Neural progenitor cell (in vitro differentiated cells): Measurements from ENCODE around the gene EXD3. TPM values are rescaled to one million over a fixed set of nuclear protein-coding genes. Genes with fewer than 3 reads are reported as not detected.
"Not testable (repeated sequence)": the region's sequence is repeated elsewhere in the genome, so short reads cannot be mapped to it uniquely, and the experiment has no call there.

ENCODE experiments used
- DNase-seq: peaks from one replicate; pipeline ENCODE4 v3.0.0-alpha.2; 2016; ENCODE audit warnings: low spot score
- H2AFZ ChIP-seq: fragments of 200-600 bp; sonication (generic); replicated peaks from 2 replicates; pipeline ENCODE4 v1.6.1; 2016; ENCODE audit warnings: antibody characterized with exemption
- H3F3A ChIP-seq: fragments of 200-600 bp; sonication (generic); 2 replicates; pipeline ENCODE4 v1.6.1; 2016; ENCODE audit warnings: antibody characterized with exemption, low read depth
- H3K27ac ChIP-seq: fragments of 200-600 bp; sonication (generic); 2 replicates; pipeline ENCODE4 v1.5.1; 2016; ENCODE audit warnings: mild to moderate bottlenecking
- H3K27me3 ChIP-seq: fragments of 200-600 bp; sonication (generic); 2 replicates; pipeline ENCODE4 v1.6.1; 2016; ENCODE audit warnings: mild to moderate bottlenecking, moderate library complexity
- H3K36me3 ChIP-seq: fragments of 200-600 bp; sonication (generic); 2 replicates; pipeline ENCODE4 v1.5.1; 2016
- H3K4me1 ChIP-seq: fragments of 200-600 bp; sonication (generic); 2 replicates; pipeline ENCODE4 v1.6.1; 2016; ENCODE audit warnings: mixed run types
- H3K4me2 ChIP-seq: fragments of 200-600 bp; sonication (generic); 2 replicates; pipeline ENCODE4 v1.6.1; 2016
- H3K4me3 ChIP-seq: fragments of 200-600 bp; sonication (generic); 2 replicates; pipeline ENCODE4 v1.5.1; 2016
- H3K79me2 ChIP-seq: fragments of 200-600 bp; sonication (generic); 2 replicates; pipeline ENCODE4 v1.6.1; 2016; ENCODE audit warnings: low read depth
- H3K9ac ChIP-seq: fragments of 200-600 bp; sonication (generic); 2 replicates; pipeline ENCODE4 v1.6.1; 2016
- H3K9me3 ChIP-seq: fragments of 200-600 bp; sonication (generic); 2 replicates; pipeline ENCODE4 v1.5.1; 2016; ENCODE audit warnings: low read depth
- H4K20me1 ChIP-seq: fragments of 200-600 bp; sonication (generic); 2 replicates; pipeline ENCODE4 v1.6.1; 2016; ENCODE audit warnings: low read depth
- H3K27ac Mint-ChIP-seq: 3 replicates; pipeline ENCODE4 v1.8.0; 2021; ENCODE audit warnings: mixed read lengths
- H3K27me3 Mint-ChIP-seq: 2 replicates; pipeline ENCODE4 v1.8.0; 2022; ENCODE audit warnings: low read depth, mild to moderate bottlenecking, inconsistent platforms, moderate library complexity, mixed read lengths; ENCODE audit not compliant: insufficient read depth
- H3K36me3 Mint-ChIP-seq: 3 replicates; pipeline ENCODE4 v1.8.0; 2021; ENCODE audit warnings: mixed read lengths
- H3K4me1 Mint-ChIP-seq: 3 replicates; pipeline ENCODE4 v1.8.0; 2021; ENCODE audit warnings: mixed read lengths
- H3K4me3 Mint-ChIP-seq: 3 replicates; pipeline ENCODE4 v1.8.0; 2021; ENCODE audit warnings: mild to moderate bottlenecking, moderate library complexity, mixed read lengths
- H3K9me3 Mint-ChIP-seq: 3 replicates; pipeline ENCODE4 v1.8.0; 2020; ENCODE audit warnings: mixed read lengths
- EZH2 ChIP-seq: fragments of 200-600 bp; sonication (generic); IDR thresholded peaks from 2 replicates; pipeline ENCODE4 v1.6.1; 2017; ENCODE audit warnings: antibody characterized with exemption, mild to moderate bottlenecking, moderate library complexity
- EZH2phosphoT487 ChIP-seq: fragments of 200-600 bp; sonication (generic); IDR thresholded peaks from 2 replicates; pipeline ENCODE4 v1.6.1; 2017; ENCODE audit warnings: antibody characterized with exemption
- total RNA-seq: library from RNA; depleted of rRNA; stranded (reverse); fragments of >200 nt; gene quantifications from 2 replicates; pipeline ENCODE4 v1.2.3, GENCODE V29; 2015; ENCODE audit warnings: low replicate concordance
- TF ChIP-seq, protein P1 (sequence below): fragments of 200-600 bp; sonication (generic); IDR thresholded peaks from 2 replicates; pipeline ENCODE4 v1.5.1; 2017; ENCODE audit warnings: antibody characterized with exemption, mild to moderate bottlenecking

The EXD3 gene
- total RNA-seq, 1 donor from 2014 or later: 4.7 TPM

DNA sequence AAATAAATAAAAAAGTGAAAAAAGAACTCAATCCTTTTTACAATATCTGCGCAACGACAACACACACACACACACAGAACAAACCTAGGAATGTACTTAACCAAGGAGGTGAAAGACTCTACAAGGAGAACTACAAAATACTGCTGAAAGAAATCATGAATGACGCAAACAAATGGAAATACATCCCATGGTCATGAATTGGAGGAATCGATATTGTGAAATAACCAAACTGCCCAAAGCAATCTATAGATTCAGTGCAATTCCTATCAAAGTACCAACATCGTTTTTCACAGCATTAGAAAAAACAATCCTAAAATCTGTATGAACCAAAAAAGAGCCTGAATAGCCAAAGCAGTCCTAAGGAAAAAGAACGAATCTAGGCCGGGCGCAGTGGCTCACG, 91.0 kb downstream of the EXD3 start:
- Mint-ChIP-seq H3K4me3 (no peak overlapping the region), H3K36me3 (peaks cover 11% of the 10 kb centered on the region), H3K4me1 (peaks cover 4% of the 10 kb centered on the region), H3K27me3 (peaks cover 2% of the 10 kb centered on the region), H3K9me3 (peaks cover 23% of the 10 kb centered on the region), H3K27ac (no peak overlapping the region)
- H3K9me3 ChIP-seq: peaks cover 4% of the 10 kb centered on the region
- TF ChIP-seq EZH2 (no peak), EZH2phosphoT487 (no peak)
- TF ChIP-seq, protein P1, sequence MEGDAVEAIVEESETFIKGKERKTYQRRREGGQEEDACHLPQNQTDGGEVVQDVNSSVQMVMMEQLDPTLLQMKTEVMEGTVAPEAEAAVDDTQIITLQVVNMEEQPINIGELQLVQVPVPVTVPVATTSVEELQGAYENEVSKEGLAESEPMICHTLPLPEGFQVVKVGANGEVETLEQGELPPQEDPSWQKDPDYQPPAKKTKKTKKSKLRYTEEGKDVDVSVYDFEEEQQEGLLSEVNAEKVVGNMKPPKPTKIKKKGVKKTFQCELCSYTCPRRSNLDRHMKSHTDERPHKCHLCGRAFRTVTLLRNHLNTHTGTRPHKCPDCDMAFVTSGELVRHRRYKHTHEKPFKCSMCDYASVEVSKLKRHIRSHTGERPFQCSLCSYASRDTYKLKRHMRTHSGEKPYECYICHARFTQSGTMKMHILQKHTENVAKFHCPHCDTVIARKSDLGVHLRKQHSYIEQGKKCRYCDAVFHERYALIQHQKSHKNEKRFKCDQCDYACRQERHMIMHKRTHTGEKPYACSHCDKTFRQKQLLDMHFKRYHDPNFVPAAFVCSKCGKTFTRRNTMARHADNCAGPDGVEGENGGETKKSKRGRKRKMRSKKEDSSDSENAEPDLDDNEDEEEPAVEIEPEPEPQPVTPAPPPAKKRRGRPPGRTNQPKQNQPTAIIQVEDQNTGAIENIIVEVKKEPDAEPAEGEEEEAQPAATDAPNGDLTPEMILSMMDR: no peak
- no peak overlapping the region for H3K4me2 ChIP-seq
- no peaks in the 10 kb centered on the region for H4K20me1 ChIP-seq
- H3K4me1 ChIP-seq: no peaks in the 10 kb centered on the region
- H3K9ac ChIP-seq: no peak overlapping the region
- no peaks in the 10 kb centered on the region for H3K79me2 ChIP-seq
- H3K4me3 ChIP-seq: no peak overlapping the region
- H3F3A ChIP-seq: peaks cover 10% of the 10 kb centered on the region
- H3K27ac ChIP-seq: no peak overlapping the region
- no peak overlapping the region for H2AFZ ChIP-seq
- no peaks in the 10 kb centered on the region for H3K27me3 ChIP-seq
- no peaks in the 10 kb centered on the region for H3K36me3 ChIP-seq
- no peak for DNase-seq

DNA sequence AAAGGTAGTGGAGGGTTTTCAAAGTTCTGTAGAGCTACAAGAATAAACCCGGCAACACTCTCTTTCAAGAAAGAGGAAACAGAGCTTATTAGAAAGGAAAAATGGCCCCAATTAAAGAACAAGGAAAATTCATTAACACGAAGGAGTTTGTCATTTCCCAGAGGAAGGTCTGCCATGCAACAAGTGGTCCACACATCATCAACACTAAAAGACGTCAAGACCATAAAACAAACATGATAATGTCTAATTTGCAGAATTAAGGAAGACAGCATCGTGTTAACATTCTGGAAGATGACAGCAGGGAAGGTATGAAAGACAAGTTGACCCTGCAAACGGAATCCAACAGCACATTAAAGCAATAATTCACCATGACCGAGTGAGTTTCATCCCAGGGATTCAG, 92.3 kb downstream of the EXD3 start:
- Histone ChIP-seq H3K79me2 (no peaks in the 10 kb centered on the region), H2AFZ (no peak overlapping the region), H4K20me1 (no peaks in the 10 kb centered on the region), H3K4me3 (no peak overlapping the region), H3K9me3 (peaks cover 4% of the 10 kb centered on the region), H3K27ac (no peak overlapping the region), H3K9ac (no peak overlapping the region), H3K27me3 (no peaks in the 10 kb centered on the region), H3K36me3 (no peaks in the 10 kb centered on the region), H3K4me2 (no peak overlapping the region), H3F3A (peaks cover 10% of the 10 kb centered on the region), H3K4me1 (no peaks in the 10 kb centered on the region)
- no peak overlapping the region for H3K27ac Mint-ChIP-seq
- no peaks in the 10 kb centered on the region for H3K27me3 Mint-ChIP-seq
- TF ChIP-seq EZH2phosphoT487: no peak
- TF ChIP-seq, protein P1: no peak
- TF ChIP-seq EZH2: no peak
- H3K4me3 Mint-ChIP-seq: no peak overlapping the region
- no peak for DNase-seq
- peaks cover 4% of the 10 kb centered on the region for H3K4me1 Mint-ChIP-seq
- peaks cover 8% of the 10 kb centered on the region for H3K36me3 Mint-ChIP-seq
- peaks cover 12% of the 10 kb centered on the region for H3K9me3 Mint-ChIP-seq

GRCh38 chr9:137329590-137329989, 93.4 kb downstream of the EXD3 start:
- H3K36me3 Mint-ChIP-seq, H3K4me1 ChIP-seq, H3K4me2 ChIP-seq, H3K9me3 Mint-ChIP-seq, H3K9ac ChIP-seq, H3K27me3 ChIP-seq, H3K9me3 ChIP-seq, DNase-seq, H2AFZ ChIP-seq, H3K27me3 Mint-ChIP-seq, H3K36me3 ChIP-seq, H3K79me2 ChIP-seq, H3K27ac ChIP-seq, H3K4me1 Mint-ChIP-seq, H3F3A ChIP-seq, H4K20me1 ChIP-seq, H3K27ac Mint-ChIP-seq, H3K4me3 ChIP-seq, H3K4me3 Mint-ChIP-seq: not testable (repeated sequence)

- H3K27me3 Mint-ChIP-seq, H3K9me3 ChIP-seq, H3F3A ChIP-seq, H3K4me3 ChIP-seq, H3K36me3 ChIP-seq, H3K79me2 ChIP-seq, H3K4me3 Mint-ChIP-seq, H2AFZ ChIP-seq, H3K36me3 Mint-ChIP-seq, H3K9ac ChIP-seq, H3K4me2 ChIP-seq, H3K4me1 Mint-ChIP-seq, H3K27ac ChIP-seq, H3K4me1 ChIP-seq, H3K27ac Mint-ChIP-seq, H4K20me1 ChIP-seq, DNase-seq, H3K27me3 ChIP-seq: not testable (repeated sequence)
- peaks cover 12% of the 10 kb centered on the region for H3K9me3 Mint-ChIP-seq
These were observed 95.1 kb downstream of the EXD3 start for GRCh38 chr9:137327641-137328550.
